MM.1S (cell line): ENCODE results near the gene PITPNM2.
"Not testable (repeated sequence)": the region's sequence is repeated elsewhere in the genome, so short reads cannot be mapped to it uniquely, and the experiment has no call there.

ENCODE experiments used
- DNase-seq: peaks from one replicate; pipeline ENCODE4 v3.0.0-alpha.2; 2015
- H2AFZ ChIP-seq: fragments of 300-600 bp; sonication (generic); 2 replicates; pipeline ENCODE4 v1.6.0; 2016; ENCODE audit warnings: antibody characterized with exemption, low read length
- H3F3A ChIP-seq: fragments of 300-600 bp; sonication (generic); 2 replicates; pipeline ENCODE4 v1.6.1; 2016; ENCODE audit warnings: mild to moderate bottlenecking, antibody characterized with exemption, low read length, moderate library complexity, mixed read lengths; ENCODE audit not compliant: insufficient read depth
- H3K27ac ChIP-seq: fragments of 300-600 bp; sonication (generic); 2 replicates; pipeline ENCODE4 v1.5.1; 2016; ENCODE audit warnings: mild to moderate bottlenecking, low read length
- H3K27me3 ChIP-seq: fragments of 300-600 bp; sonication (generic); replicated peaks from 2 replicates; pipeline ENCODE4 v1.6.0; 2016; ENCODE audit warnings: low read length; ENCODE audit not compliant: insufficient read depth
- H3K36me3 ChIP-seq: fragments of 300-600 bp; sonication (generic); replicated peaks from 2 replicates; pipeline ENCODE4 v1.6.1; 2016; ENCODE audit warnings: mild to moderate bottlenecking, low read length, mixed read lengths; ENCODE audit not compliant: insufficient read depth
- H3K4me1 ChIP-seq: fragments of 300-600 bp; sonication (generic); 2 replicates; pipeline ENCODE4 v1.6.1; 2016; ENCODE audit warnings: low read length, mixed read lengths
- H3K4me2 ChIP-seq: fragments of 300-600 bp; sonication (generic); 2 replicates; pipeline ENCODE4 v1.6.0; 2016; ENCODE audit warnings: low read depth, low read length
- H3K4me3 ChIP-seq: fragments of 300-600 bp; sonication (generic); 2 replicates; pipeline ENCODE4 v1.5.1; 2016; ENCODE audit warnings: low read length, mixed read lengths
- H3K79me2 ChIP-seq: fragments of 300-600 bp; sonication (generic); 2 replicates; pipeline ENCODE4 v1.6.1; 2016; ENCODE audit warnings: mixed run types, low read length, mixed read lengths
- H3K9ac ChIP-seq: fragments of 300-600 bp; sonication (generic); 2 replicates; pipeline ENCODE4 v1.6.1; 2016; ENCODE audit warnings: low read length, mixed read lengths
- H3K9me2 ChIP-seq: fragments of 300-600 bp; sonication (generic); replicated peaks from 2 replicates; pipeline ENCODE4 v1.6.1; 2016; ENCODE audit warnings: mild to moderate bottlenecking, low read length, mixed read lengths; ENCODE audit not compliant: insufficient read depth
- H3K9me3 ChIP-seq: fragments of 300-600 bp; sonication (generic); replicated peaks from 2 replicates; pipeline ENCODE4 v1.6.1; 2016; ENCODE audit warnings: mild to moderate bottlenecking, low read length, mixed read lengths; ENCODE audit not compliant: insufficient read depth
- H4K20me1 ChIP-seq: fragments of 300-600 bp; sonication (generic); 2 replicates; pipeline ENCODE4 v1.6.1; 2016; ENCODE audit warnings: mild to moderate bottlenecking, low read length, moderate library complexity, mixed read lengths; ENCODE audit not compliant: insufficient read depth
- CTCF ChIP-seq: fragments of 300-600 bp; sonication (generic); IDR thresholded peaks from 2 replicates; pipeline ENCODE4 v1.5.1; 2016; ENCODE audit warnings: antibody characterized with exemption, low read length, mixed read lengths
- EZH2 ChIP-seq: fragments of 300-600 bp; sonication (generic); optimal IDR thresholded peaks from 2 replicates; pipeline ENCODE3; 2017; ENCODE audit warnings: low read depth, mild to moderate bottlenecking, antibody characterized with exemption, low read length, mixed read lengths
- EZH2phosphoT487 ChIP-seq: fragments of 300-600 bp; sonication (generic); IDR thresholded peaks from 2 replicates; pipeline ENCODE4 v1.6.1; 2018; ENCODE audit warnings: antibody characterized with exemption, low read length

Gene PITPNM2

GRCh38 chr12:123106640-123107359 is 44.1 kb downstream of the PITPNM2 start:
- TF ChIP-seq EZH2: no peak
- no peak for TF ChIP-seq CTCF
- no peak for TF ChIP-seq EZH2phosphoT487
- Histone ChIP-seq H3K9me2 (no peaks in the 10 kb centered on the region), H3K4me2 (peak overlapping the region; percentile 24; the same call in 1 of the 2 replicates), H3K4me3 (no peak overlapping the region), H3K27me3 (no peaks in the 10 kb centered on the region), H3K27ac (no peak overlapping the region; the same call in 1 of the 2 replicates), H3F3A (no peaks in the 10 kb centered on the region), H3K4me1 (peaks cover 12% of the 10 kb centered on the region), H3K9me3 (no peaks in the 10 kb centered on the region), H3K36me3 (no peaks in the 10 kb centered on the region), H2AFZ (peak overlapping the region; percentile 65), H4K20me1 (no peaks in the 10 kb centered on the region), H3K79me2 (no peaks in the 10 kb centered on the region), H3K9ac (no peak overlapping the region; the same call in 1 of the 2 replicates)
- DNase-seq: peak; percentile 46

GRCh38 chr12:123105211-123105826 is 45.6 kb downstream of the PITPNM2 start:
- H3K9ac ChIP-seq: no peak overlapping the region
- no peak for DNase-seq

GRCh38 chr12:123104809-123105208 is 46.1 kb downstream of the PITPNM2 start:
- H3K79me2 ChIP-seq: no peaks in the 10 kb centered on the region
- H3K4me2 ChIP-seq: no peak overlapping the region
- no peak for DNase-seq
- H3K9me2 ChIP-seq: no peaks in the 10 kb centered on the region
- H3K9ac ChIP-seq: no peak overlapping the region
- H4K20me1 ChIP-seq: no peaks in the 10 kb centered on the region
- no peak overlapping the region for H3K4me3 ChIP-seq
- no peaks in the 10 kb centered on the region for H3F3A ChIP-seq
- H3K36me3 ChIP-seq: no peaks in the 10 kb centered on the region
- H2AFZ ChIP-seq: no peak overlapping the region
- peaks cover 12% of the 10 kb centered on the region for H3K4me1 ChIP-seq
- no peaks in the 10 kb centered on the region for H3K9me3 ChIP-seq
- TF ChIP-seq EZH2phosphoT487 (no peak), CTCF (no peak), EZH2 (no peak)
- no peak overlapping the region for H3K27ac ChIP-seq
- H3K27me3 ChIP-seq: no peaks in the 10 kb centered on the region

More at GRCh38 chr12:123105211-123105826, 45.6 kb downstream of the PITPNM2 start:
- Histone ChIP-seq H3K36me3 (no peaks in the 10 kb centered on the region), H4K20me1 (no peaks in the 10 kb centered on the region), H3F3A (no peaks in the 10 kb centered on the region), H3K4me3 (no peak overlapping the region), H3K4me1 (peaks cover 12% of the 10 kb centered on the region), H3K4me2 (no peak overlapping the region), H3K27me3 (no peaks in the 10 kb centered on the region), H3K9me3 (no peaks in the 10 kb centered on the region), H3K79me2 (no peaks in the 10 kb centered on the region), H3K27ac (no peak overlapping the region), H3K9me2 (no peaks in the 10 kb centered on the region), H2AFZ (no peak overlapping the region)
- TF ChIP-seq CTCF (no peak), EZH2phosphoT487 (no peak), EZH2 (no peak)

- not testable (repeated sequence) for H3K4me2 ChIP-seq, H3K9me3 ChIP-seq, H2AFZ ChIP-seq, H3K27me3 ChIP-seq, DNase-seq, H3K4me3 ChIP-seq, H3F3A ChIP-seq, H3K9ac ChIP-seq, H3K9me2 ChIP-seq, H3K79me2 ChIP-seq, H4K20me1 ChIP-seq, H3K27ac ChIP-seq, H3K36me3 ChIP-seq
- peaks cover 12% of the 10 kb centered on the region for H3K4me1 ChIP-seq
These were observed 46.8 kb downstream of the PITPNM2 start for GRCh38 chr12:123104094-123104493.
